NCI-H1048 (cell line): ENCODE measurements around the gene CCSER1.
"Not testable (repeated sequence)": the region's sequence is repeated elsewhere in the genome, so short reads cannot be mapped to it uniquely, and the experiment has no call there.

Experiments used
- DNase-seq: peaks from one replicate; lab custom pipeline; 2025; lab: John Stamatoyannopoulos, UW

Gene CCSER1

GRCh38 chr4:90445380-90445779, 318.2 kb downstream of the CCSER1 start:
- DNase-seq, result no peak

GRCh38 chr4:90449626-90450025, 322.4 kb downstream of the CCSER1 start:
- DNase-seq, result no peak

GRCh38 chr4:90456891-90457290, 329.7 kb downstream of the CCSER1 start:
- no peak for DNase-seq

GRCh38 chr4:90457817-90458216, 330.6 kb downstream of the CCSER1 start:
- no peak for DNase-seq

- no peak for DNase-seq
Observed at GRCh38 chr4:90458576-90458975, 331.4 kb downstream of the CCSER1 start.

GRCh38 chr4:90474484-90474883, 347.3 kb downstream of the CCSER1 start:
- no peak for DNase-seq

- DNase-seq, result no peak
Observed at GRCh38 chr4:90476019-90476418, 348.8 kb downstream of the CCSER1 start.

GRCh38 chr4:90476586-90476985, 349.4 kb downstream of the CCSER1 start:
- DNase-seq, result no peak

- not testable (repeated sequence) for DNase-seq
Observed at GRCh38 chr4:90484894-90485293, 357.7 kb downstream of the CCSER1 start.

GRCh38 chr4:90486346-90486745, 359.2 kb downstream of the CCSER1 start:
- no peak for DNase-seq

GRCh38 chr4:90495211-90495610, 368.0 kb downstream of the CCSER1 start:
- DNase-seq, result no peak

- DNase-seq, result no peak
Observed at GRCh38 chr4:90495936-90496335, 368.7 kb downstream of the CCSER1 start.

GRCh38 chr4:90498175-90498574, 371.0 kb downstream of the CCSER1 start:
- DNase-seq, result no peak

GRCh38 chr4:90503677-90504076, 376.5 kb downstream of the CCSER1 start:
- no peak for DNase-seq

- DNase-seq, result no peak
Observed at GRCh38 chr4:90515191-90515590, 388.0 kb downstream of the CCSER1 start.

- DNase-seq, result no peak
Observed at GRCh38 chr4:90528551-90528950, 401.4 kb downstream of the CCSER1 start.

- DNase-seq, result no peak
Observed at GRCh38 chr4:90536408-90536807, 409.2 kb downstream of the CCSER1 start.

GRCh38 chr4:90537491-90537890, 410.3 kb downstream of the CCSER1 start:
- DNase-seq, result no peak

GRCh38 chr4:90540536-90540935, 413.3 kb downstream of the CCSER1 start:
- no peak for DNase-seq

GRCh38 chr4:90542216-90542615, 415.0 kb downstream of the CCSER1 start:
- no peak for DNase-seq

- no peak for DNase-seq
Observed at GRCh38 chr4:90543419-90544170, 416.4 kb downstream of the CCSER1 start.

GRCh38 chr4:90544532-90545045, 417.4 kb downstream of the CCSER1 start:
- no peak for DNase-seq

GRCh38 chr4:90545380-90545779, 418.2 kb downstream of the CCSER1 start:
- DNase-seq, result no peak

GRCh38 chr4:90546114-90546513, 418.9 kb downstream of the CCSER1 start:
- DNase-seq, result no peak
